H9 (cell line): ENCODE data around the gene RNF128. TPM values are rescaled to one million over a fixed set of nuclear protein-coding genes. Genes with fewer than 3 reads are reported as not detected.

ENCODE experiments used
- DNase-seq: peaks from one replicate; pipeline ENCODE4 v3.0.0-alpha.2; 2017
- H2AFZ ChIP-seq: one replicate; pipeline ENCODE4 v1.6.1; 2013; ENCODE audit warnings: mild to moderate bottlenecking, low read length, control low read depth, moderate library complexity
- H2AK5ac ChIP-seq: 2 replicates; pipeline ENCODE4 v1.6.1; 2013; ENCODE audit warnings: low read length, control low read depth, mixed read lengths; ENCODE audit not compliant: insufficient read length
- H2BK120ac ChIP-seq: one replicate; pipeline ENCODE4 v1.6.1; 2013; ENCODE audit warnings: low read depth, mild to moderate bottlenecking, low read length, control low read depth, inconsistent platforms; ENCODE audit not compliant: poor library complexity, severe bottlenecking
- H2BK12ac ChIP-seq: 2 replicates; pipeline ENCODE4 v1.6.1; 2013; ENCODE audit warnings: low read length, control low read depth, mixed read lengths, low read depth; ENCODE audit not compliant: insufficient read length
- H2BK15ac ChIP-seq: 2 replicates; pipeline ENCODE4 v1.6.1; 2013; ENCODE audit warnings: low read depth, low read length, control low read depth
- H2BK20ac ChIP-seq: one replicate; pipeline ENCODE4 v1.6.1; 2013; ENCODE audit warnings: low read depth, mild to moderate bottlenecking, low read length, control low read depth, inconsistent platforms; ENCODE audit not compliant: poor library complexity, severe bottlenecking
- H2BK5ac ChIP-seq: 2 replicates; pipeline ENCODE4 v1.6.1; 2013; ENCODE audit warnings: low read length, control low read depth, mixed read lengths; ENCODE audit not compliant: insufficient read length
- H3K14ac ChIP-seq: 2 replicates; pipeline ENCODE4 v1.6.1; 2013; ENCODE audit warnings: low read length, control low read depth; ENCODE audit not compliant: insufficient read depth
- H3K18ac ChIP-seq: 2 replicates; pipeline ENCODE4 v1.6.1; 2013; ENCODE audit warnings: low read depth, mild to moderate bottlenecking, mixed read lengths, low read length, control low read depth; ENCODE audit not compliant: insufficient read length
- H3K23ac ChIP-seq: 2 replicates; pipeline ENCODE4 v1.6.1; 2013; ENCODE audit warnings: low read length, control low read depth, mixed read lengths, low read depth; ENCODE audit not compliant: insufficient read length
- H3K23me2 ChIP-seq: 2 replicates; pipeline ENCODE4 v1.6.1; 2013; ENCODE audit warnings: low read depth, mild to moderate bottlenecking, mixed read lengths, low read length, control low read depth; ENCODE audit not compliant: insufficient read length, poor library complexity, severe bottlenecking
- H3K27ac ChIP-seq: 2 replicates; pipeline ENCODE4 v1.5.1; 2013; ENCODE audit warnings: low read length, control low read depth, mixed read lengths, low read depth; ENCODE audit not compliant: insufficient read length
- H3K27me3 ChIP-seq: 2 replicates; pipeline ENCODE4 v1.6.1; 2013; ENCODE audit warnings: low read length, control low read depth, inconsistent platforms; ENCODE audit not compliant: insufficient read depth
- H3K4ac ChIP-seq: 2 replicates; pipeline ENCODE4 v1.6.1; 2013; ENCODE audit warnings: low read depth, mild to moderate bottlenecking, control low read depth, inconsistent platforms, low read length, moderate library complexity
- H3K4me1 ChIP-seq: 2 replicates; pipeline ENCODE4 v1.6.1; 2013; ENCODE audit warnings: low read length, control low read depth, inconsistent platforms; ENCODE audit not compliant: insufficient read depth
- H3K4me2 ChIP-seq: 2 replicates; pipeline ENCODE4 v1.6.1; 2013; ENCODE audit warnings: low read length, control low read depth, mixed read lengths; ENCODE audit not compliant: insufficient read length, insufficient read depth
- H3K56ac ChIP-seq: 2 replicates; pipeline ENCODE4 v1.6.1; 2013; ENCODE audit warnings: low read depth, mild to moderate bottlenecking, mixed read lengths, low read length, control low read depth; ENCODE audit not compliant: insufficient read length
- H3K79me1 ChIP-seq: 2 replicates; pipeline ENCODE4 v1.6.1; 2013; ENCODE audit warnings: low read depth, mild to moderate bottlenecking, moderate library complexity, low read length, control low read depth, inconsistent platforms; ENCODE audit not compliant: insufficient read depth, poor library complexity, severe bottlenecking
- H3K79me2 ChIP-seq: 2 replicates; pipeline ENCODE4 v1.6.1; 2013; ENCODE audit warnings: low read length, control low read depth, inconsistent platforms; ENCODE audit not compliant: insufficient read depth
- H3K9ac ChIP-seq: 2 replicates; pipeline ENCODE4 v1.6.1; 2013; ENCODE audit warnings: low read length, control low read depth, mixed read lengths; ENCODE audit not compliant: insufficient read length; ENCODE audit errors: extremely low read depth
- H3K9me3 ChIP-seq: one replicate; pipeline ENCODE4 v1.6.1; 2013; ENCODE audit warnings: low read depth, low read length, inconsistent platforms; ENCODE audit not compliant: control insufficient read depth
- H3T11ph ChIP-seq: one replicate; pipeline ENCODE4 v1.6.1; 2013; ENCODE audit warnings: mild to moderate bottlenecking, low read length, control low read depth, inconsistent platforms
- H4K20me1 ChIP-seq: one replicate; pipeline ENCODE4 v1.6.1; 2013; ENCODE audit not compliant: control insufficient read depth, insufficient read length, insufficient read depth
- H4K5ac ChIP-seq: 2 replicates; pipeline ENCODE4 v1.6.1; 2013; ENCODE audit warnings: low read depth, mild to moderate bottlenecking, mixed read lengths, low read length, control low read depth; ENCODE audit not compliant: insufficient read length
- H4K8ac ChIP-seq: replicated peaks from 2 replicates; pipeline ENCODE4 v1.6.1; 2013; ENCODE audit warnings: low read length, control low read depth, mixed read lengths, low read depth; ENCODE audit not compliant: insufficient read length
- H4K91ac ChIP-seq: 2 replicates; pipeline ENCODE4 v1.6.1; 2013; ENCODE audit warnings: low read depth, mild to moderate bottlenecking, moderate library complexity, mixed read lengths, low read length, control low read depth; ENCODE audit not compliant: insufficient read length
- H3K27ac Mint-ChIP-seq, 3 experiments: 2 replicates in 2 of 3; 3 replicates in 1 of 3; pipeline ENCODE4 v1.8.0; 2020 to 2021; ENCODE audit warnings: mixed read lengths in 3 of 3, mild to moderate bottlenecking in 1 of 3, moderate library complexity in 1 of 3
- H3K27me3 Mint-ChIP-seq: 2 replicates; pipeline ENCODE4 v1.8.0; 2021; ENCODE audit warnings: low read depth, mild to moderate bottlenecking, moderate library complexity, mixed read lengths
- H3K36me3 Mint-ChIP-seq, 3 experiments: 2 replicates in 2 of 3; 3 replicates in 1 of 3; pipeline ENCODE4 v1.8.0; 2020 to 2021; ENCODE audit warnings: low read depth in 3 of 3, mixed read lengths in 3 of 3; ENCODE audit not compliant: insufficient read depth in 1 of 3
- H3K4me1 Mint-ChIP-seq, 2 experiments: 2 replicates each; pipeline ENCODE4 v1.8.0; 2020; ENCODE audit warnings: mixed read lengths in 2 of 2
- H3K4me3 Mint-ChIP-seq, 2 experiments: 2 replicates in 1 of 2; 3 replicates in 1 of 2; pipeline ENCODE4 v1.8.0; 2020 to 2021; ENCODE audit warnings: mild to moderate bottlenecking in 2 of 2, mixed read lengths in 2 of 2, moderate library complexity in 1 of 2
- H3K9me3 Mint-ChIP-seq, 2 experiments: 2 replicates in 1 of 2; 3 replicates in 1 of 2; pipeline ENCODE4 v1.8.0; 2020; ENCODE audit warnings: mild to moderate bottlenecking in 2 of 2, mixed read lengths in 2 of 2, moderate library complexity in 1 of 2
- CTCF ChIP-seq: fragments of 200-600 bp; sonication (generic); conservative IDR thresholded peaks from 3 replicates; pipeline ENCODE4 v1.8.0; 2021; ENCODE audit warnings: antibody characterized with exemption, mild to moderate bottlenecking
- total RNA-seq: library from RNA; stranded (reverse); gene quantifications from 2 replicates; pipeline ENCODE4 v1.2.1, GENCODE V29; 2021

Gene RNF128
- total RNA-seq, 1 experiment from 2014 or later = 0.13 TPM

GRCh38 chrX:106742805-106743204 lies 16.3 kb downstream of the RNF128 start:
- Histone ChIP-seq H2AFZ (no peak overlapping the region), H3K14ac (no peak overlapping the region), H3K4me2 (no peak overlapping the region), H2BK12ac (no peak overlapping the region), H3K18ac (no peak overlapping the region), H3K4ac (no peak overlapping the region), H3K79me1 (no peaks in the 10 kb centered on the region), H4K8ac (no peak overlapping the region), H3K9ac (no peak overlapping the region), H2BK5ac (no peak overlapping the region), H3K23me2 (no peaks in the 10 kb centered on the region), H3K23ac (no peak overlapping the region), H3K4me1 (no peaks in the 10 kb centered on the region), H4K91ac (no peak overlapping the region), H4K20me1 (no peaks in the 10 kb centered on the region), H3K27me3 (no peaks in the 10 kb centered on the region), H2BK15ac (no peak overlapping the region), H3K79me2 (no peaks in the 10 kb centered on the region), H3K27ac (no peak overlapping the region), H2AK5ac (no peak overlapping the region), H3K56ac (no peak overlapping the region), H3K9me3 (no peaks in the 10 kb centered on the region), H3T11ph (no peak overlapping the region), H2BK20ac (no peak overlapping the region), H2BK120ac (no peak overlapping the region), H4K5ac (no peak overlapping the region)
- no peak for DNase-seq
- Mint-ChIP-seq H3K4me3 (no peak overlapping the region), H3K27me3 (peaks cover 1% of the 10 kb centered on the region), H3K36me3 (no peaks in the 10 kb centered on the region), H3K27ac (no peak overlapping the region), H3K4me1 (no peaks in the 10 kb centered on the region), H3K9me3 (peaks cover 0 to 29% of the 10 kb centered on the region in 2 experiments; a peak in 1 of 5 replicates)
- TF ChIP-seq CTCF = no peak
